CD4-positive, alpha-beta T cell treated with Interleukin-1 beta for 1 hour (primary cell): ENCODE measurements around the gene EQTN.
"Not testable (repeated sequence)": the region's sequence is repeated elsewhere in the genome, so short reads cannot be mapped to it uniquely, and the experiment has no call there.

Experiments used
- DNase-seq, 2 donors: peaks; one replicate each; pipeline ENCODE4 v3.0.0-alpha.2; 2020 to 2022

The EQTN gene

DNA sequence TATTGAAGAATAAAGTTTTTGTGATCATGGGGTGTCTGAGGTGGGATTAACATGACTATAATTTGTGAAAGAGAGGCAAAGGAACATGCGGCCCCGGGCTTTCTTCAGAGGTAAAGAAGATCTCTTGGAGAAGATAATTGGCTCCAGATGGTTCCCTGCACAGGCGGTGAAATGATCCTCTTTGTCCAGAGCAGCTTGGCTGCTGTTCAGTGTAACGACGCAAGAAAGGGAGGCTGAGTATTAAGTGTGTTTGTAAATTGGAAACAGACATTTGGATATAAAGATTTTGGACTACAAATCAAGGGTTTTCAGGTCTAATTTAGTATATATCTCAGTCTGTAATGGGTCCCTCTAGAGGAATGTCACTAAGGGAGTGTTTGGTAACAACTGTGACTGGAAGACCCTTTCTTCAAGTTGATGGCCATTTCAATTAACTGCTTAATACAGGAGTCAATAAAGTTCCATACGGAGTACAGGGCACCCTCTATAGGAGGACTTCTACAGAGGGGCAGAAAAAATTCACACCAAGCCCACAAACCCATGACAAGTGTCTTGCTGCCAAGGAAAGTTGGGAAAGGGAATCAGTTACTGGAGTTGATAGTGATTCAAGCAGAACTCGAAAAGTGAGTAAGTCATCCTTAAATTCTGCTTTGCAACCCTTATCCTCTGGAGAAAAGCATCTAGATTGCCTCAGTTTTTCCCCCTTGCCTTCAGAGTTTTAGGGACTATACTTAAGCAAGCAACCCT lies 4.1 kb downstream of the EQTN start:
- DNase-seq, result no peak

DNA sequence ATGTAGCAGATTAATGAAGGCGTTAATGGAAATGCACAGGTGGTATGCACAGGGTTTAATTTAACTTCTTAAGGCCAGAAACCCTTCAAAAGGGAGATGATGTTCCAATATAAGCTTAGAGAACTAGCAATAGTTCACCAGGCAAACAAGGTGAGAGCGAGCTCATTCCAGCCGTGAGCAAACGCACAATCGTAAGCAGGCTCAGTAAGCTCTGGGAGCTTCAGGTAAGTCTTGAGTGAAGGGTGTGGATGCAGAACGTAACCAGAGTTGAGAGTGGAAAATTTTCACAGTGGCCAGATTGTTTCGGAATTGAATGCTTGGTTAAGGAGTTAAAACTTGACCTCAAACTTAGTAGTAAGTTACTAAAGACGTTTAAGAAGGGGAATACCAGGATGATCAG lies 5.7 kb downstream of the EQTN start:
- DNase-seq, result no peak

GRCh38 chr9:27282269-27282668 lies 14.7 kb downstream of the EQTN start:
- no peak for DNase-seq

- DNase-seq, result no peak
These were observed 16.1 kb downstream of the EQTN start for GRCh38 chr9:27280860-27281259.

DNA sequence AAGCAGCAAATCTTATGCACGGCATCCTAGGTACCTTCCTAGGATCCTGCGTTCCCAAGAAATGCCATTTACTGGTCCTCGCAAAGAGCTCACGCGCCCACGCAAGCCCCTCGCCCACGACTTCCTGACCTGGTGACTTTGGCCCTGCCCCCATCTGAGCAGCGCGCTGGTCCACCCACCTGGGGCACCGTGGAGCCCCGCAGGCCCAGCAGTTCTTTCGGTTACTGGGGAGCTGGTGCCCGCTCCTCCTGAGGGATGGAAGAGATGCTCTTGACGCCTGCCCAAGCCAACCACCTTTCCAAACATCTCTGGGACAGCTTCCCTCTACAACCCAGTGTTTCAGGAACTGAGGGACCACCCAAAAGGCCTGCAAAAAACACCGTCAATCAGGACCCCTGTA lies 16.7 kb downstream of the EQTN start:
- no peak for DNase-seq

- no peak for DNase-seq
These were observed 17.3 kb downstream of the EQTN start for GRCh38 chr9:27279611-27280010.

DNA sequence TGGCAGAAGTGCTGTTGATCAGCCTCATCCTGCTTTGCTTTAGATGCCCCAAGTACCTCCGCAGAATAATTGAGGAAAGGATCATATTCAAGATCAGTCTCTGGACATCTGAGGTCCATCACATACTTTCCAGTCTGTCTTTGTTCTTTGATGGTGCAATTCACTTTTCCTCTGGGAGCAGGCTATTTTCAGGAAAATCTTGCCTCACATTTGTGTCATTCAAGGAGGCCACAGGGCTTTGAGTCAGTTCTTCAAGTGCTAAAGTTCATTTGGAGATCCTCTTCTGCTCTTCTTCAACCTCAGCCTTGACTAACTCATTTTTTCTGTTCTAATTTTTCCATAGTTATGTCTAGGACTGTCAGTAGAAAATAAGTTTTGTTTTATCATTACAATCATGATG lies 18.6 kb downstream of the EQTN start:
- DNase-seq, result no peak

GRCh38 chr9:27276193-27277030 lies 20.5 kb downstream of the EQTN start:
- DNase-seq, result peak in 1 of 2 donors; percentile 36

DNA sequence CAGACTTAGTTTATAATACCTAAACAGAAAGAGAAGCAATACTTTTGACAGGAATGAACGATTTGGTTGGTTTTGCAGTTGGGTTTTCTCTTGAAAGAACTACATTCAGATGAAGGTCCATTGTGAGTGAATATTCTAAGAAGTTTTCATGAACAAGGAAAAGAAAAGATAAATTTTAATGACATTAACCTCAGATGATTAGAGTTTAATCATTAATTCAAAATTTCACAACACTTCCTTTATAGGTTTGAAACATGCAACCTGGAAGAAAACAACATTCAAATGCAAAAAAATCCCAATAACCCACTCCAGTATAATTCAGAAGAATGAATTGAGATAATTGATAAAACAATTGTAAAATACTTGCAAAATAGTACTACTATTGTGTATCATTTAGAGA lies 23.8 kb downstream of the EQTN start:
- DNase-seq, result no peak

GRCh38 chr9:27272103-27272502 lies 24.8 kb downstream of the EQTN start:
- DNase-seq, result no peak

DNA sequence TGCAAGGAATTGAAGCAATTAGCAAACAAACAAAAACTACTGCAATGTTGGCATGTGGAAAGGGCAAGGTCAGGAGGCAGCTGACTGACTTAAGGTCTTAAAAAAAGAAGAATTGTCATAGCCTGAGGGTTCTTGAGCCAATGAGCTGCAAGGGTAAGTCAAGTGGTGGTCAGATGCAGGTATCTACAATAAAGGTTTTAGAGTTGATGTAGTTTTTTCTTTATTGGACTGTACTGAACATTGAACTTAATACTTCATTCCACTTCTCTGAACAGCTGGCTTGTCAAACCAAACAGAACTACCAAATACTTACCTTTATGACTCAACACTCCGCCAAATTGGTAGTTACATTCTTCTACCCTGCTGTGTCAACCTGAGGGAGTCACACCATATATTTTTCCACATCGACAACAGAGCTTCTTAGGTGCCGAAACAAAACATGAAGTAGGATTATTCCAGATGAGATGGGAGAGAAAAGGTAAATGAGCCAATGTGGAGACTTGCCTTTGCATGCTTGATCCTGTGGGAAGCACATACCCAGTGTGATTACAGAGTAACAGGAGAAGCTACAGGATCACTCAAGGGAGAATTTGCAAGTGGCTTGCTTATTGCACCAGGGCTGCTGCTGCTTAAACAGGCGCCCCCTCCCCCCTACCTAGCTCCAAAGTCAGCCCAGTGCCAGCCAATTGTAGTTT lies 35.3 kb downstream of the EQTN start:
- no peak for DNase-seq

DNA sequence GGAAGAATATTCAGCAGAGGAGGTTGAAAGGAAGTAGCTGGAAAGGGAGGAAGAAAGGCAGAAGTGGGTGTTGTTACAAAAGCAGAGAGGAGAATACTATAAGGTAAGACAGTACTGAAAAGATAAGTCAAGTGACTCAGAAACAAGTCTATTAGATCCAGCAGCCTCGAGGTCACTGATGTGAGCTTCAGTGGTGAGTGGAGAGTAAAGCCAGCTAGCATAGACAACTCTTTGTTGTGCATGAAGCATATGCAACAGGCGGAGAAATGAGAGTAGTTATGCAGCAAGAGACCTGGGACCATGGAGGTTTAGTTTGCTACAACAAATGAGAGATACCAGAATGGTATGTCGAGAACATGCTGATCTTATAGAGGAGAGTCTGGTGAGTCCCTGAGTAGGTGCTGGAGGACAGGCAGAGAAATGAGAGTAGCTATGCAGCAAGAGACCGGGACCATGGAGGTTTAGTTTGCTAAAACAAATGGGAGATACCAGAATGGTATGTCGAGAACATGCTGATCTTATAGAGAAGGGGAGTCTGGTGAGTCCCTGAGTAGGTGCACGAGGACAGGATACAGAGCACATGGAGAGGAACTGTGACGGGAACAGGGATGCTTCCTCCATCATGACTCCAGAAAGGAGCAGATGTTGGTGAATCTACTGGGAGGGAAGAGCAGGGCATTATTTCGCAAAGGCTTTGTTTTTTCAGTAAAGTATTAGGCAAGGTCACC lies 36.0 kb downstream of the EQTN start:
- no peak for DNase-seq

GRCh38 chr9:27258662-27259061 lies 38.3 kb downstream of the EQTN start:
- DNase-seq, result no peak

DNA sequence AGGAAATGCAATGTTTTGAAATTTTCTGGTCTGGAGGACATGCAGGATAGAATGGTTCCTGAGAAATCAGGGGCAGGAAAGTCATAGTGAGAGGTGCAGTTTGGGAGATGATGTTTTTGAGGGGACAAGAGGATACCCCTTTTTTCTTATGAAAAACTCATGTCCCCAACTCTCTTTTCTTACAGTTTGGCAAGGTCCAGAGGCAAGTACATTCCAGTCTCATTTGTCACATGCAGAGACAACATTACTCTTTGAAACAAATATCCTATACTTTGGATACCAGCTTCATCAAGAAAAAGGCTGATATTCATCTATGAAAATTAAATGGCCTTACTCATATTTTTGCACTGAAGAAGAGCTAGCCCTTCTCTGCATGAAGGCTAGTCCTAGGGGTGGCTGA lies 48.2 kb downstream of the EQTN start:
- DNase-seq, result no peak

GRCh38 chr9:27247756-27248155 lies 49.2 kb downstream of the EQTN start:
- no peak for DNase-seq

- not testable (repeated sequence) for DNase-seq
These were observed 57.3 kb downstream of the EQTN start for GRCh38 chr9:27239648-27240047.
